Measurements from ENCODE around the gene LRRTM2.
"Not testable (repeated sequence)": the region's sequence is repeated elsewhere in the genome, so short reads cannot be mapped to it uniquely, and the experiment has no call there.

LRRTM2 gene, protein sequence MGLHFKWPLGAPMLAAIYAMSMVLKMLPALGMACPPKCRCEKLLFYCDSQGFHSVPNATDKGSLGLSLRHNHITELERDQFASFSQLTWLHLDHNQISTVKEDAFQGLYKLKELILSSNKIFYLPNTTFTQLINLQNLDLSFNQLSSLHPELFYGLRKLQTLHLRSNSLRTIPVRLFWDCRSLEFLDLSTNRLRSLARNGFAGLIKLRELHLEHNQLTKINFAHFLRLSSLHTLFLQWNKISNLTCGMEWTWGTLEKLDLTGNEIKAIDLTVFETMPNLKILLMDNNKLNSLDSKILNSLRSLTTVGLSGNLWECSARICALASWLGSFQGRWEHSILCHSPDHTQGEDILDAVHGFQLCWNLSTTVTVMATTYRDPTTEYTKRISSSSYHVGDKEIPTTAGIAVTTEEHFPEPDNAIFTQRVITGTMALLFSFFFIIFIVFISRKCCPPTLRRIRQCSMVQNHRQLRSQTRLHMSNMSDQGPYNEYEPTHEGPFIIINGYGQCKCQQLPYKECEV

GRCh38 chr5:138874771-138875551 is at the start of gene LRRTM2:
Gene LRRTM2 (minus strand): TSS chr5:138875335. CDS start chr5:138874911, 424 bp downstream.
- DNase-seq (ENCODE audit: low spot score), result no peak

GRCh38 chr5:138922494-138922893 is 47.4 kb upstream of the LRRTM2 start:
- no peak for DNase-seq (ENCODE audit: low spot score)

GRCh38 chr5:138921362-138921761 is 46.2 kb upstream of the LRRTM2 start:
- not testable (repeated sequence) for DNase-seq (ENCODE audit: low spot score)

- no peak for DNase-seq (ENCODE audit: low spot score)
Observed at GRCh38 chr5:138920181-138920580, 45.0 kb upstream of the LRRTM2 start.

DNA sequence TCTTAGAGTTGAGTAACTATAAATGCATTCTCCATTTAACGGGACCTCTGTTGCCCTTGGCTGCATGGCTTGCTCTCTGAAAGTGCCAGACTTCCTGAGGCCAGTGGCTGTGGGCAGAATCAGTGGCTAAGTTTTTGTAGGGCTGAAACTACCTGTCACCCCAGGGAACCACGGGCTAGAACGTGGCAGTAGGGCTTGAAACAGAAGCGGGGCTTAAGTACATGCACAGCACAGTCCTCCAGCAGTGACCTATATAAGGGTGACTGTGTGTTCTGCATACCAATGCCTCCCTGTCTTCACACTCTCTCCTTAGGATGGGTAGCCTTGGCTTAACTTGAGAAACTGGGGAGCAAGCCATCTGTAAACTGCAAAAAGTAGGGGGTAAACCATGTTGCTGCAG is 43.6 kb upstream of the LRRTM2 start:
- no peak for DNase-seq (ENCODE audit: low spot score)

DNA sequence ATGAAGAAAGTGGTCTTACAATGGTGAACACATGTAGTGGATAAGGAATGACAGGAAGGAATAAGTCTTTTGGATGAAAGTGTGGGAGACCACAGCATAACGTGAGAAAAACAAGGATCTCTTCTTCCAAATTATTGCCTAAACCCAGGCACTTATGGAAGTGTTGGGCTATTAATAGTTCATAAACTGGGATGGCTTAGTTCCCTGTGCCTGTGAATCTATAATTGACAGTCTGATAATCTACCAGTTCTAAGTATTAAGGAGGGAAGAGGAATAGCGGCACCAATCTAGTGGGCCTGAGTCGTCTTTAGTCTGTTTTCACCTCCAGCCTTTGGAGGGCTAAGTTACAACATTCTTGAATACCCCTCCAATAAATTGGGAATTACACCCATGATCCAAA is 39.2 kb upstream of the LRRTM2 start:
- no peak for DNase-seq (ENCODE audit: low spot score)

- DNase-seq (ENCODE audit: low spot score), result no peak
Observed at GRCh38 chr5:138913773-138914172, 38.6 kb upstream of the LRRTM2 start.

- no peak for DNase-seq (ENCODE audit: low spot score)
Observed at GRCh38 chr5:138912093-138912492, 37.0 kb upstream of the LRRTM2 start.

GRCh38 chr5:138911441-138911840 is 36.3 kb upstream of the LRRTM2 start:
- no peak for DNase-seq (ENCODE audit: low spot score)

DNA sequence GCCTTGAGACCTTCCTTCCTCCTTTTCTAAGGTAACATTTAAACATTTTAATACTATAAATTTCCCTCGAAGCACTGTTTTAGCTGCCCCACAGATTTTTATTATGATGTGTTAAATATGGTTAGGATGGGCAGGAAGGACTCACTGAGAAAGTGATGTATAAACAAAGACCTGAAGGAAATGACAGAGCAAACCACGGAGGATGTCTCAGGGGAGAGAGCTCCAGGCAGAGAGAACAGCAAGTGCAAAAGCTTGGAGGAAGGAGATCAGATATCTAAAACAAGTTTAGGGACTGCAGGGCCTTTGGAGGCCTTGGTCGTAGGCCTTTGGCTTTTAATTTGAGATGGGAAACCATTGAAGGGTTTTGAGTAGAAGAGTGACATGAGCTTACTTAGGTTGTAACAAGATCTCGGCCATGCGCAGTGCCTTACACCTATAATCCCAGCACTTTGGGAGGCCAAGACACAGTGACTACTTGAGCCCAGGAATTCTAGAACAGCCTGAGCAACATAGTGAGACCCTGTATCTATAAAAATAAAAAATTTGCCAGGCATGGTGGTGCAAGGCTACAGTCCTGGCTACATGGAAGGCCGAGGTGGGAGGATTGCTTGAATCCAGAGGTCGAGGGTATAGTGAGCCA is 35.5 kb upstream of the LRRTM2 start:
- DNase-seq (ENCODE audit: low spot score), result no peak

- no peak for DNase-seq (ENCODE audit: low spot score)
Observed at GRCh38 chr5:138909734-138910133, 34.6 kb upstream of the LRRTM2 start.

- DNase-seq (ENCODE audit: low spot score), result no peak
Observed at GRCh38 chr5:138905541-138905940, 30.4 kb upstream of the LRRTM2 start.

- DNase-seq (ENCODE audit: low spot score), result no peak
Observed at GRCh38 chr5:138903130-138903775, 28.1 kb upstream of the LRRTM2 start.

GRCh38 chr5:138901716-138902115 is 26.6 kb upstream of the LRRTM2 start:
- no peak for DNase-seq (ENCODE audit: low spot score)

GRCh38 chr5:138900281-138900965 is 25.3 kb upstream of the LRRTM2 start:
- no peak for DNase-seq (ENCODE audit: low spot score)

DNA sequence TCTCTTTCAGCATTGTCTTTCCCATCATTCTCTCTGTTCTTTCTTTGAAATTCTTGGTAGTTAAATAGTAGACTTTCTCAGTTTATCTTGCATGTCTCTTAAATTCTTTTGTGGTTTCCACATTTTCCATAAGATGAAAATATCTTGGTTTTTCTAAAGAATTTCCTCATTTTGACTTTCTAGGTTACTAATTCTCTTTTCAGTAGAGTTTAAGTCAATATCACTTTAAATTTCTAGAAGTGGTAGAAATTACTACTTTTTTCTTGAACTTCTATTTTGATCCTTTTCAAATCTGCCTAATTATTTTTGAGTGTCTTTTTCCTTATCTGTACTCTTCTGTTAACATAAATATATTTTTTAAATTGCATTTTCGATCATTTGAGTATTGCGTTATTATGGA is 23.6 kb upstream of the LRRTM2 start:
- no peak for DNase-seq (ENCODE audit: low spot score)

DNA sequence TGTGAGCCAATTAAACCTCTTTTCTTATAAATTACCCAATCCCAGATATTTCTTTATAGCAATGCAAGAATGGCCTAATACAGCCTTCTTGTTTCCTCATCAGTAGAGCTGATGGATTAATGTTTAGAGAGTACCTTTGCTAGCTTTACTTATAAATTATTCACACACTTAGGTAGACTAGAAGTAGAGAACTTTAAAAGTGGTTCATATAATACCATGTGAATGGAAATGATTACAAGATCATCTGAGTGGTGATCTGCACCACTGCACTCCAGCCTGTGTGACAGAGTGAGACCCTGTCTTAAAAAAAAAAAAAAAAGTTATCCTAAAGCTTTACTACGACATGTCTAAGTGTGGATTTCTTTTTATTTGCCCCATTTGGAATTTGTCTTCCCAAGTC is 23.2 kb upstream of the LRRTM2 start:
- no peak for DNase-seq (ENCODE audit: low spot score)

GRCh38 chr5:138895918-138896317 is 20.8 kb upstream of the LRRTM2 start:
- no peak for DNase-seq (ENCODE audit: low spot score)

DNA sequence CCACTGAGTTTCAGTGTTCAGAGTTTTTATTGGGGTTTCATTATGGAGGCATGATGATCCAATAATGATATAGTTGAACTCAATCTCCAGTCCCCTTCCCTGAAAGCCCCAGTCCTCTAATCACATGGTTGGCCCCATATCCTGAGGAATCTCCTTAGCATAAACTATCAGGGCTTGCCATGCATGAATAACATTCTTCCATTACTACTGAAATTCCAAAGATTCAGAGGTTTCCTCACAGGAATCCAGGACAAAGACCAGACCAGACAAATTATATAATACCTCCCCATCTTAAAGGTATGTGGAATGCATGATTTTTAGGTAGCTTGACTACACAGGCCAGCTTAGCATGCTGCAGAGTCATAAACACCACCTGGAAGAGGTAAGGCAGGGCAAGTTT is 15.5 kb upstream of the LRRTM2 start:
- no peak for DNase-seq (ENCODE audit: low spot score)

GRCh38 chr5:138889994-138890393 is 14.9 kb upstream of the LRRTM2 start:
- DNase-seq (ENCODE audit: low spot score), result no peak

- DNase-seq (ENCODE audit: low spot score), result no peak
Observed at GRCh38 chr5:138884554-138884953, 9.4 kb upstream of the LRRTM2 start.

DNA sequence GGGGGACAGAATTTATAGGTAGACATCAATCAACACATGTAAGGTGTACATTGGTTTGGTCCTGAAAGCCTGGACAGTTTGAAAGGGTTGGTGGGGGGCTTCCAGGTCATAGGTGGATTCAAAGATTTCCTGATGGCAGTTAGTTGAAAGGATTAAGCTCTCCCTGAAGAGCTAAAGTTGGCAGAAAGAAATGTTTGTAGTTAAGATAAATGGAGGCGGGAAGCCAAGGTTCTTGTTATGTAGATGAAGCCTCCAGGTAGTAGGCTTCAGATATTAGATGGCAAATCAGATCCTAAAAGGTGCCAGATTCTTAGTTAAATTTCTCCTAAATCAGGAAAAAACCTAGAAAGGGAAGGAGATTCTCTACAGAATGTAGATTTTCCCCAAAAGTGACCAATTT is 9.0 kb upstream of the LRRTM2 start:
- no peak for DNase-seq (ENCODE audit: low spot score)
